Tibial nerve (tissue), 4 donors: Measurements from ENCODE around the gene SORCS3. TPM values are rescaled to one million over a fixed set of nuclear protein-coding genes. Genes with fewer than 3 reads are reported as not detected.

Experiments
- DNase-seq, 2 donors: peaks; one replicate each; pipeline ENCODE4 v3.0.0-alpha.2; 2019; ENCODE audit warnings: low spot score in 2 of 2
- H3K27ac ChIP-seq, 4 donors: fragments of 200-600 bp; sonication (generic) in 3 of 4; one replicate each; pipeline ENCODE4 v1.5.1; 2017 to 2019; ENCODE audit warnings: mild to moderate bottlenecking in 1 of 4
- H3K27me3 ChIP-seq, 2 donors: fragments of 200-600 bp; sonication (generic) in 1 of 2; one replicate each; pipeline versions ENCODE4 v1.5.1 to v1.6.0; 2017 to 2019
- H3K36me3 ChIP-seq, 3 donors: fragments of 200-600 bp; sonication (generic); one replicate each; pipeline ENCODE4 v1.5.1; 2018 to 2019
- H3K4me1 ChIP-seq, 4 donors: fragments of 200-600 bp; sonication (generic) in 3 of 4; one replicate each; pipeline ENCODE4 v1.5.1; 2017 to 2019
- H3K4me3 ChIP-seq, 4 donors: fragments of 200-600 bp; sonication (generic) in 3 of 4; one replicate each; pipeline ENCODE4 v1.5.1; 2017 to 2019; ENCODE audit warnings: mild to moderate bottlenecking in 1 of 4, moderate library complexity in 1 of 4
- H3K9me3 ChIP-seq, 4 donors: fragments of 200-600 bp; sonication (generic) in 3 of 4; one replicate each; pipeline ENCODE4 v1.5.1; 2017 to 2019
- CTCF ChIP-seq, 5 experiments: fragments of 200-600 bp in 3 of 5; fragments of 450-650 bp in 2 of 5; sonication (generic) in 3 of 5; IDR thresholded peaks; one replicate each; pipeline ENCODE4 v1.5.1; 2016 to 2019; ENCODE audit warnings: antibody characterized with exemption in 5 of 5, mild to moderate bottlenecking in 3 of 5, moderate library complexity in 2 of 5
- EP300 ChIP-seq, 2 donors: sonication (generic); formaldehyde crosslinking; IDR thresholded peaks; one replicate each; pipeline ENCODE4 v1.6.1; 2017; ENCODE audit warnings: antibody characterized with exemption in 2 of 2, mild to moderate bottlenecking in 1 of 2
- POLR2A ChIP-seq, 2 donors: fragments of 450-650 bp; IDR thresholded peaks; one replicate each; pipeline ENCODE4 v1.6.1; 2017; ENCODE audit warnings: antibody characterized with exemption in 2 of 2, mild to moderate bottlenecking in 2 of 2, moderate library complexity in 2 of 2
- WGBS, 2 donors: methylation state at CpG; one replicate each; pipeline ENCODE4 v1.1.5; 2018; 5-methylcytosine and 5-hydroxymethylcytosine counted together
- total RNA-seq, 4 donors: library from RNA; depleted of rRNA; stranded (reverse); fragments of >200 nt; gene quantifications; one replicate each; pipeline ENCODE4 v1.1.0, GENCODE V29; 2016

The SORCS3 gene
- total RNA-seq, 4 donors from 2014 or later: 1.8 to 3.9 (median 3.2) TPM

- TF ChIP-seq POLR2A (IDR thresholded peaks at IDR 0.05) (no peak), CTCF (IDR thresholded peaks at IDR 0.05) (no peak), EP300 (IDR thresholded peaks at IDR 0.05) (no peak)
- WGBS, 2 donors: 0 to 50% methylated on average over 1 of the region's 1 CpG
- Histone ChIP-seq H3K9me3 (no peaks in the 10 kb centered on the region), H3K4me1 (no peaks in the 10 kb centered on the region), H3K4me3 (no peak overlapping the region), H3K36me3 (no peaks in the 10 kb centered on the region), H3K27me3 (no peaks in the 10 kb centered on the region), H3K27ac (no peak overlapping the region)
- no peak for DNase-seq
Observed at GRCh38 chr10:105148456-105148855, 507.4 kb downstream of the SORCS3 start.

DNA sequence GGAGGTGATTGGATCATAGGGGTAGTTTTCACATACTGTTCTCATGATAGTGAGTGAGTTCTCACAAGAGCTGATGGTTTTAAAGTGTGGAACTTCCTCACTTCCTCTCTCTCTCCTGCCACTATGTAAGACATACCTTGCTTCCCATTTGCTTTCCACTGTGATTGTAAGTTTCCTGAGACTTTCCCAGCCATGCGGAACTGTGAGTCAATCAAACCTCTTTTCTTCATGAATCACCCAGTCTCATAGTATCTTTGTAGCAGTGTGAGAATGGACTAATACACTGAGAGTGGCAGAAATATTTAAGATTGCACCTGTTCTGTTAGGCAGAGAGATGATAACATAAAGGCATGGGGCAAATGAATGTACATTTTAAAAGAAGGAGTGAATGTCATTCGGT, 507.8 kb downstream of the SORCS3 start:
- Histone ChIP-seq H3K36me3 (no peaks in the 10 kb centered on the region), H3K4me1 (no peaks in the 10 kb centered on the region), H3K27me3 (no peaks in the 10 kb centered on the region), H3K9me3 (no peaks in the 10 kb centered on the region), H3K27ac (no peak overlapping the region), H3K4me3 (no peak overlapping the region)
- no peak for TF ChIP-seq CTCF (IDR thresholded peaks at IDR 0.05)
- WGBS, 2 donors: 94 to 99% methylated on average over 2 of the region's 2 CpGs
- no peak for DNase-seq

GRCh38 chr10:105149371-105149891, 508.3 kb downstream of the SORCS3 start:
- Histone ChIP-seq H3K4me1 (no peaks in the 10 kb centered on the region), H3K27me3 (no peaks in the 10 kb centered on the region), H3K9me3 (no peaks in the 10 kb centered on the region), H3K27ac (no peak overlapping the region), H3K4me3 (no peak overlapping the region), H3K36me3 (no peaks in the 10 kb centered on the region)
- TF ChIP-seq CTCF (IDR thresholded peaks at IDR 0.05) (no peak), POLR2A (IDR thresholded peaks at IDR 0.05) (no peak), EP300 (IDR thresholded peaks at IDR 0.05) (no peak)
- DNase-seq: no peak

GRCh38 chr10:105150259-105150880, 509.3 kb downstream of the SORCS3 start:
- WGBS, 2 donors: 48 to 59% methylated on average over 4 of the region's 4 CpGs
- no peak overlapping the region for H3K4me3 ChIP-seq
- H3K4me1 ChIP-seq: no peaks in the 10 kb centered on the region
- no peak for DNase-seq
- H3K9me3 ChIP-seq: no peaks in the 10 kb centered on the region
- no peak overlapping the region for H3K27ac ChIP-seq
- no peaks in the 10 kb centered on the region for H3K27me3 ChIP-seq
- no peaks in the 10 kb centered on the region for H3K36me3 ChIP-seq
- TF ChIP-seq POLR2A (IDR thresholded peaks at IDR 0.05): no peak
- TF ChIP-seq EP300 (IDR thresholded peaks at IDR 0.05): no peak
- TF ChIP-seq CTCF (IDR thresholded peaks at IDR 0.05): no peak

GRCh38 chr10:105154736-105155135, 513.6 kb downstream of the SORCS3 start:
- Histone ChIP-seq H3K9me3 (no peaks in the 10 kb centered on the region), H3K4me3 (no peak overlapping the region), H3K4me1 (no peaks in the 10 kb centered on the region), H3K27ac (no peak overlapping the region), H3K36me3 (no peaks in the 10 kb centered on the region), H3K27me3 (no peaks in the 10 kb centered on the region)
- TF ChIP-seq EP300 (IDR thresholded peaks at IDR 0.05): no peak
- no peak for TF ChIP-seq CTCF (IDR thresholded peaks at IDR 0.05)
- TF ChIP-seq POLR2A (IDR thresholded peaks at IDR 0.05): no peak
- no peak for DNase-seq
- 83 to 87% methylated on average over 4 of the region's 4 CpGs for WGBS, 2 donors
